ENCODE data around the gene DIDO1.

The DIDO1 gene

DNA sequence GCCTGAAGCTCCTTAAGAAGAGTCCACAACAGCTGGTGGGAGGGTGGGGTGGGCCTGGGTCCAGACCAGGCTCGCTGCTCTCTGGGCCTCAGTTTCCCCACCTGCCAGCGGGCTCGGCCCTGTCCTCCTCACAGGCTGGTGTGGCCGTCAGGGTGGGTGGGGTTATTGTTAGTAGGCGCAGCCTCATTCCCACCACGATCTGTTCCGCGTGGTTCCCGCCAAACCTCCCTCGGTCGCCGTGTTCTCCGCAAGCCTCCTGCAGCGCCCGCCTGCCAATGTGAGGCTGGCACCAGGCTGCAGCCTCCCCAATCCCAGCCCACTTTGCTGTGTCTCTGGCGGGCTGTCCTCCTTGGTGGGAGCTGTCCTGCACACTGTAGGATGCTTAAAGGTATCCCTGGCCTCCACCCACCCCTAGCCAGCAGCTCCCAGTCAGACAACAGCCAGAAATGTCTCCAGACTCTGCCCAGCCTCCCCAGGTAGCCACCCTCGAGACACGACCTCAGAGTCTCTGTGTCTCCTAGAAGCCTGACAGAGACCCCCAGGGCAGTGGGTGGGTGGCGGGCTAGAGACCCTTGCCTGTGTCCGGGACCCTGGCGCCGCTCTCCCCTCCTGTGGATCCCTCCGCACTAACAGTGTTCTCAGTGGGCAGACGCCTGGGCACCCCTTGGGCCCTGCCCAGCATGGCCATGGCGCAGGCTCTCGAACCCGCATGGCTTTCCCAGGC is 41.5 kb upstream of the DIDO1 start:
- Histone ChIP-seq H3K4me1 (ENCODE audit: control insufficient read depth in 1 of 2, insufficient read depth in 2 of 2, low read length in 2 of 2) (peaks cover 0 to 5% of the 10 kb centered on the region in 2 donors), H3K27ac (ENCODE audit: low read length) (no peak overlapping the region), H3K27me3 (ENCODE audit: low read depth, low read length) (peaks cover 19% of the 10 kb centered on the region), H3K36me3 (ENCODE audit: control insufficient read depth in 1 of 2, insufficient read depth in 2 of 2, low read length in 2 of 2) (peaks cover 0 to 20% of the 10 kb centered on the region in 2 donors), H3K9me3 (ENCODE audit: control insufficient read depth in 1 of 2, low read length in 2 of 2) (no peaks in the 10 kb centered on the region), H3K4me3 (ENCODE audit: low read depth in 1 of 2, low read length in 2 of 2) (no peak overlapping the region)

- peaks cover 0 to 27% of the 10 kb centered on the region in 2 donors for H3K36me3 ChIP-seq (ENCODE audit: control insufficient read depth in 1 of 2, insufficient read depth in 2 of 2, low read length in 2 of 2)
- H3K4me1 ChIP-seq (ENCODE audit: control insufficient read depth in 1 of 2, insufficient read depth in 2 of 2, low read length in 2 of 2) = no peaks in the 10 kb centered on the region
- no peak overlapping the region for H3K4me3 ChIP-seq (ENCODE audit: low read depth in 1 of 2, low read length in 2 of 2)
- no peak overlapping the region for H3K27ac ChIP-seq (ENCODE audit: low read length)
- peaks cover 17% of the 10 kb centered on the region for H3K27me3 ChIP-seq (ENCODE audit: low read depth, low read length)
- H3K9me3 ChIP-seq (ENCODE audit: control insufficient read depth in 1 of 2, low read length in 2 of 2) = no peaks in the 10 kb centered on the region
Measured at GRCh38 chr20:62967149-62967501, 40.8 kb upstream of the DIDO1 start.

GRCh38 chr20:62966212-62967148 is 40.2 kb upstream of the DIDO1 start:
- Histone ChIP-seq H3K27me3 (ENCODE audit: low read depth, low read length) (peaks cover 11% of the 10 kb centered on the region), H3K4me3 (ENCODE audit: low read depth in 1 of 2, low read length in 2 of 2) (no peak overlapping the region), H3K27ac (ENCODE audit: low read length) (no peak overlapping the region), H3K9me3 (ENCODE audit: control insufficient read depth in 1 of 2, low read length in 2 of 2) (no peaks in the 10 kb centered on the region), H3K4me1 (ENCODE audit: control insufficient read depth in 1 of 2, insufficient read depth in 2 of 2, low read length in 2 of 2) (no peaks in the 10 kb centered on the region), H3K36me3 (ENCODE audit: control insufficient read depth in 1 of 2, insufficient read depth in 2 of 2, low read length in 2 of 2) (peaks cover 0 to 27% of the 10 kb centered on the region in 2 donors)

- H3K9me3 ChIP-seq (ENCODE audit: control insufficient read depth in 1 of 2, low read length in 2 of 2) = no peaks in the 10 kb centered on the region
- H3K27me3 ChIP-seq (ENCODE audit: low read depth, low read length) = peaks cover under 1% of the 10 kb centered on the region
- H3K36me3 ChIP-seq (ENCODE audit: control insufficient read depth in 1 of 2, insufficient read depth in 2 of 2, low read length in 2 of 2) = peaks cover 0 to 27% of the 10 kb centered on the region in 2 donors
- H3K4me1 ChIP-seq (ENCODE audit: control insufficient read depth in 1 of 2, insufficient read depth in 2 of 2, low read length in 2 of 2) = no peaks in the 10 kb centered on the region
- no peak overlapping the region for H3K27ac ChIP-seq (ENCODE audit: low read length)
- H3K4me3 ChIP-seq (ENCODE audit: low read depth in 1 of 2, low read length in 2 of 2) = no peak overlapping the region
Measured at GRCh38 chr20:62965363-62965771, 39.1 kb upstream of the DIDO1 start.

DNA sequence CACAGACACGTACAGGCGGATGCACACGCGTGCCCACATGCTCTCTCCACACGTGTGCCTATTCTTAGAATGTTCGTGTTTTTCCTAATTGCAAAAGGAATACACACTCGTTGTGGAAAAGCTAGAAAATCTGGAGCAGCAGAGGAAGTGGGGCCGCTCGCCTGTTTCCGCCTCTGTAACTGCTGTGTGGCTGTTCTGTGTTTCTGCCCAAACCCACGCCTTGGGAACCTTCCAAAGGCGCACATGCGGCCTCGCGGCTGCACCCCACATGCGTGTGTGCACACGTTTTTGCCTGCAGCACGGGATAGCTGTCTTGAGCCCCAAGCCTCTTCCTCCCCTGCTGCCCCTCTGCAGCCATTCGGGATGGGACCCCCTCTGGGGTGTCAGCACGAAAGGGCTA is 38.4 kb upstream of the DIDO1 start:
- peaks cover 0 to 27% of the 10 kb centered on the region in 2 donors for H3K36me3 ChIP-seq (ENCODE audit: control insufficient read depth in 1 of 2, insufficient read depth in 2 of 2, low read length in 2 of 2)
- no peaks in the 10 kb centered on the region for H3K27me3 ChIP-seq (ENCODE audit: low read depth, low read length)
- H3K9me3 ChIP-seq (ENCODE audit: control insufficient read depth in 1 of 2, low read length in 2 of 2) = no peaks in the 10 kb centered on the region
- no peak overlapping the region for H3K27ac ChIP-seq (ENCODE audit: low read length)
- H3K4me3 ChIP-seq (ENCODE audit: low read depth in 1 of 2, low read length in 2 of 2) = no peak overlapping the region
- no peaks in the 10 kb centered on the region for H3K4me1 ChIP-seq (ENCODE audit: control insufficient read depth in 1 of 2, insufficient read depth in 2 of 2, low read length in 2 of 2)

GRCh38 chr20:62963614-62964397 is 37.5 kb upstream of the DIDO1 start:
- no peak overlapping the region for H3K4me3 ChIP-seq (ENCODE audit: low read depth in 1 of 2, low read length in 2 of 2)
- no peaks in the 10 kb centered on the region for H3K9me3 ChIP-seq (ENCODE audit: control insufficient read depth in 1 of 2, low read length in 2 of 2)
- no peak overlapping the region for H3K27ac ChIP-seq (ENCODE audit: low read length)
- peaks cover 0 to 27% of the 10 kb centered on the region in 2 donors for H3K36me3 ChIP-seq (ENCODE audit: control insufficient read depth in 1 of 2, insufficient read depth in 2 of 2, low read length in 2 of 2)
- no peaks in the 10 kb centered on the region for H3K27me3 ChIP-seq (ENCODE audit: low read depth, low read length)
- H3K4me1 ChIP-seq (ENCODE audit: control insufficient read depth in 1 of 2, insufficient read depth in 2 of 2, low read length in 2 of 2) = no peaks in the 10 kb centered on the region

DNA sequence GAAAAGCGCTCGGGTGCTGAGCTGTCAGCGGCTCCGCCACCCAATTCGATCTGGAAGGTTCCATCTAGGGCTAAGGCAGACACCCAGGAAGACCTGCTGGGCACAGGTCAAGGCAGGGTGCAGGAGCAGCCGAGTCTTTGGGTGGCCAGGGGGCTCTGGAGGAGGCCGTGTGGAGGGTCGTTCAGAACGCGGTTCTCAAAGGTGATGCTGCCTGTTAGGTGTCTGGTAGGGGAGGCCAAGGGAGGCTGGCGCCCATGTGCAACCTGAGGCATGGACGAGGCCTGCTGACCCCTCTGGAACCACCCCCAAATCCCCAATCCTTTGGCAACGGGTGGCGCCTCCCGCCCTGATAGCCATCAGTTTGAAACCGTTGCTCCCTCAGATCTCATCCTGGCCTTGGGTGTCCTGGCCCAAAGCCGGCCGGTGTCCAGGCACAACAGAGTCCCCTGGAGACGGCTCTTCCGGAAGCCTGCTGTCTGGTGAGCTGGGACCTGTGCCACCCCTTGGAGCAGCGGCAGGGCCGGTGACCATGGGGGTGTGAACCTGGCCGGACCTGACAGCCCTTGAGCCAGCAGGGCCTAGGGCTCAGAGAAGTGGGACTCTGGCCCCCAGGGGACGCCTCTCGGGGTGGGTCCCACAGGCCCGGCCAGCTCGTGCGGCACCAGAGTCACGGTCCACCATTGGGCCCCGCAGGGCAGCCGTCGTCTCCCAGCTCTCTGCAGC is 36.7 kb upstream of the DIDO1 start:
- H3K9me3 ChIP-seq (ENCODE audit: control insufficient read depth in 1 of 2, low read length in 2 of 2) = no peaks in the 10 kb centered on the region
- H3K4me3 ChIP-seq (ENCODE audit: low read depth in 1 of 2, low read length in 2 of 2) = no peak overlapping the region
- no peaks in the 10 kb centered on the region for H3K27me3 ChIP-seq (ENCODE audit: low read depth, low read length)
- H3K4me1 ChIP-seq (ENCODE audit: control insufficient read depth in 1 of 2, insufficient read depth in 2 of 2, low read length in 2 of 2) = no peaks in the 10 kb centered on the region
- H3K36me3 ChIP-seq (ENCODE audit: control insufficient read depth in 1 of 2, insufficient read depth in 2 of 2, low read length in 2 of 2) = peaks cover 0 to 27% of the 10 kb centered on the region in 2 donors
- H3K27ac ChIP-seq (ENCODE audit: low read length) = no peak overlapping the region

DNA sequence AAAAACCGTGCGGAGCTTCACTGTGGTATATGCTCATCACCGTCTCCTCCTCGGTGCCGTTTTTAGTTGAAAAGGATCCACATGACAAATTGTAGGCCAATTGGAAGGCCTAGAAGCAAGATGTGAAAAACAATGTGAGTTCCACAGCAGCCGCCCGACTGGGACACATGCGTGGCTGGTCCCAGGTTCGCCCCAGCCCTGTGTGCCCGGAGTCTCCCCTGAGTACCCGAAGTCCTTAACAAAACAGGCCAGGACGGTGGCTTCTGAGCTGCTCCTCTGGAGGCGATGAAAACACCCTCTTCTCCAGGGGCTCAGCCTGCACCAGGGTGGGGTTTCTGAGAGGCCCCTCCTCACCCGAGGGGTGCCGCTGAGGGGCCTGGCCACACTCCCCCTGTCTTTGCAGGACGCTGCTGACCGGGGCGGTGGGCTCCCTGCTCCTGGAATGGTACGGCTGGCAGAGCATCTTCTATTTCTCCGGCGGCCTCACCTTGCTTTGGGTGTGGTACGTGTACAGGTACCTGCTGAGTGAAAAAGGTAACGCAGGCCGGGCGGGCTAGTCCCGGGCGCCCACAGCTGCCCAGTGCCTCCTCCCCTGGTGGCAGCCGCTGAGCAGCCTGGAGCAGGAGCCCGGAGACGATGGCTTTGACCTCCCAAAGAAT is 36.0 kb upstream of the DIDO1 start:
- H3K4me1 ChIP-seq (ENCODE audit: control insufficient read depth in 1 of 2, insufficient read depth in 2 of 2, low read length in 2 of 2) = no peaks in the 10 kb centered on the region

GRCh38 chr20:62961799-62962198 is 35.5 kb upstream of the DIDO1 start:
- Histone ChIP-seq H3K36me3 (ENCODE audit: control insufficient read depth in 1 of 2, insufficient read depth in 2 of 2, low read length in 2 of 2) (peaks cover 0 to 27% of the 10 kb centered on the region in 2 donors), H3K27ac (ENCODE audit: low read length) (no peak overlapping the region), H3K9me3 (ENCODE audit: control insufficient read depth in 1 of 2, low read length in 2 of 2) (no peaks in the 10 kb centered on the region), H3K4me1 (ENCODE audit: control insufficient read depth in 1 of 2, insufficient read depth in 2 of 2, low read length in 2 of 2) (no peaks in the 10 kb centered on the region), H3K4me3 (ENCODE audit: low read depth in 1 of 2, low read length in 2 of 2) (no peak overlapping the region), H3K27me3 (ENCODE audit: low read depth, low read length) (no peaks in the 10 kb centered on the region)

More for the DNA sequence above, 36.0 kb upstream of the DIDO1 start:
- Histone ChIP-seq H3K4me3 (ENCODE audit: low read depth in 1 of 2, low read length in 2 of 2) (no peak overlapping the region), H3K9me3 (ENCODE audit: control insufficient read depth in 1 of 2, low read length in 2 of 2) (no peaks in the 10 kb centered on the region), H3K27ac (ENCODE audit: low read length) (no peak overlapping the region), H3K27me3 (ENCODE audit: low read depth, low read length) (no peaks in the 10 kb centered on the region), H3K36me3 (ENCODE audit: control insufficient read depth in 1 of 2, insufficient read depth in 2 of 2, low read length in 2 of 2) (peaks cover 0 to 27% of the 10 kb centered on the region in 2 donors)

DNA sequence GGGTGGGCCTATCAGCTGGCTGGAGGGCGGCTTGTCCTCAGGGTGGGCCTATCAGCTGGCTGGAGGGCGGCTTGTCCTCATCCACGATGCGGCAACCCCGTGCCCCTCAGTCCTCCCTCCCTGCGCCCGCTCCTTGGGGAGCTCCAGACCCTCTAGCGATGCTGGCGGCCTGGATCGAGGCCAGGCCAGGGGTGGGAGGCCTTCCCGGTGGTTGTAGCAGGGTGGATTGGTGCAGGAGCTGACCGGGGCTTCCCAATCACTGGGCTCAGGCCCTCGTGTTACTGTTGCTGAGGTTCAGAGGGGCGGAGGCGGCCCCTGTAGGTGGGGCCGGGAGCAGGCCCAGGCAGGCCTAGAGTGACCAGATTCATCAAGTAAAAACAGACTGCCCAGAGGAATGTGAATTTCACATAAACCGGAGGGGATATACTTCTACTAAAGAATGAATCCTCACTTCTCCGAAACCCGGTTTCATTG is 35.0 kb upstream of the DIDO1 start:
- H3K27me3 ChIP-seq (ENCODE audit: low read depth, low read length) = no peaks in the 10 kb centered on the region
- H3K36me3 ChIP-seq (ENCODE audit: control insufficient read depth in 1 of 2, insufficient read depth in 2 of 2, low read length in 2 of 2) = peaks cover 0 to 27% of the 10 kb centered on the region in 2 donors
- H3K9me3 ChIP-seq (ENCODE audit: control insufficient read depth in 1 of 2, low read length in 2 of 2) = no peaks in the 10 kb centered on the region
- H3K4me3 ChIP-seq (ENCODE audit: low read depth in 1 of 2, low read length in 2 of 2) = no peak overlapping the region
- no peaks in the 10 kb centered on the region for H3K4me1 ChIP-seq (ENCODE audit: control insufficient read depth in 1 of 2, insufficient read depth in 2 of 2, low read length in 2 of 2)
- no peak overlapping the region for H3K27ac ChIP-seq (ENCODE audit: low read length)

Data from muscle layer of duodenum (tissue), 2 donors.